GM18858 (cell line): Measurements from ENCODE around the gene LENG8.
"Not testable (repeated sequence)": the region's sequence is repeated elsewhere in the genome, so short reads cannot be mapped to it uniquely, and the experiment has no call there.

Experiments used
- ATAC-seq: cut with Tn5 transposase; IDR thresholded peaks from one replicate; pipeline ENCODE4 v1.9.1; 2021; ENCODE audit not compliant: unreplicated experiment

Gene LENG8

GRCh38 chr19:54478677-54479266 is 29.8 kb downstream of the LENG8 start:
- ATAC-seq, result no peak

- ATAC-seq, result no peak
These were observed 31.1 kb downstream of the LENG8 start for GRCh38 chr19:54480051-54480450.

- ATAC-seq, result no peak
These were observed 32.4 kb downstream of the LENG8 start for GRCh38 chr19:54481326-54481930.

- ATAC-seq, result no peak
These were observed 33.9 kb downstream of the LENG8 start for GRCh38 chr19:54482889-54483288.

GRCh38 chr19:54484451-54484850 is 35.5 kb downstream of the LENG8 start:
- no peak for ATAC-seq

- no peak for ATAC-seq
These were observed 36.9 kb downstream of the LENG8 start for GRCh38 chr19:54485851-54486250.

- ATAC-seq, result no peak
These were observed 40.3 kb downstream of the LENG8 start for GRCh38 chr19:54489341-54489740.

GRCh38 chr19:54489766-54490165 is 40.8 kb downstream of the LENG8 start:
- no peak for ATAC-seq

- ATAC-seq, result no peak
These were observed 43.6 kb downstream of the LENG8 start for GRCh38 chr19:54492568-54492967.

GRCh38 chr19:54493056-54493455 is 44.1 kb downstream of the LENG8 start:
- not testable (repeated sequence) for ATAC-seq

- ATAC-seq, result no peak
These were observed 45.1 kb downstream of the LENG8 start for GRCh38 chr19:54493967-54494585.

GRCh38 chr19:54495284-54495683 is 46.3 kb downstream of the LENG8 start:
- ATAC-seq, result not testable (repeated sequence)

GRCh38 chr19:54497747-54498450 is 48.9 kb downstream of the LENG8 start:
- not testable (repeated sequence) for ATAC-seq

- ATAC-seq, result not testable (repeated sequence)
These were observed 49.4 kb downstream of the LENG8 start for GRCh38 chr19:54498451-54498772.

- ATAC-seq, result no peak
These were observed 53.6 kb downstream of the LENG8 start, which contains the start of gene LAIR2 for GRCh38 chr19:54502518-54503048. LAIR2 (plus strand) TSS chr19:54502831; CDS start chr19:54502919, 88 bp downstream.

- ATAC-seq, result not testable (repeated sequence)
These were observed 56.5 kb downstream of the LENG8 start for GRCh38 chr19:54505542-54505941.

- ATAC-seq, result no peak
These were observed 57.1 kb downstream of the LENG8 start for GRCh38 chr19:54506079-54506478.

- not testable (repeated sequence) for ATAC-seq
These were observed 58.2 kb downstream of the LENG8 start for GRCh38 chr19:54507038-54507717.

- ATAC-seq, result no peak
These were observed 58.8 kb downstream of the LENG8 start for GRCh38 chr19:54507824-54508223.

GRCh38 chr19:54508487-54508886 is 59.5 kb downstream of the LENG8 start:
- not testable (repeated sequence) for ATAC-seq
